Measurements from ENCODE around the gene FAM131C.
A peak's percentile ranks its signal among the peaks of the same experiment; 100 is the strongest.
"Not testable (repeated sequence)": the region's sequence is repeated elsewhere in the genome, so short reads cannot be mapped to it uniquely, and the experiment has no call there.

The FAM131C gene

GRCh38 chr1:16033103-16033632 lies 40.3 kb downstream of the FAM131C start:
- DNase-seq (ENCODE audit: low spot score), result not testable (repeated sequence)

- peak; percentile 82 for DNase-seq (ENCODE audit: low spot score)
These were observed 40.9 kb downstream of the FAM131C start for GRCh38 chr1:16032388-16033102.

- DNase-seq (ENCODE audit: low spot score), result no peak
These were observed 41.9 kb downstream of the FAM131C start for GRCh38 chr1:16031551-16031950.

- DNase-seq (ENCODE audit: low spot score), result no peak
These were observed 44.2 kb downstream of the FAM131C start for GRCh38 chr1:16029288-16029687.

- not testable (repeated sequence) for DNase-seq (ENCODE audit: low spot score)
These were observed 44.5 kb downstream of the FAM131C start for GRCh38 chr1:16029003-16029268.

- no peak for DNase-seq (ENCODE audit: low spot score)
These were observed 45.0 kb downstream of the FAM131C start for GRCh38 chr1:16028237-16029002.

- no peak for DNase-seq (ENCODE audit: low spot score)
These were observed 46.5 kb downstream of the FAM131C start for GRCh38 chr1:16026723-16027484.

GRCh38 chr1:16026302-16026701 lies 47.1 kb downstream of the FAM131C start:
- not testable (repeated sequence) for DNase-seq (ENCODE audit: low spot score)

- DNase-seq (ENCODE audit: low spot score), result no peak
These were observed 50.3 kb downstream of the FAM131C start for GRCh38 chr1:16023050-16023653.

GRCh38 chr1:16022393-16022792 lies 51.1 kb downstream of the FAM131C start:
- DNase-seq (ENCODE audit: low spot score), result no peak

GRCh38 chr1:16021681-16022080 lies 51.8 kb downstream of the FAM131C start, which contains the start of gene CLCNKA:
Gene CLCNKA, plus strand, starts transcription at chr1:16022036. Its CDS starts 584 bp downstream, at chr1:16022620.
- no peak for DNase-seq (ENCODE audit: low spot score)

GRCh38 chr1:16020878-16021277 lies 52.6 kb downstream of the FAM131C start:
- DNase-seq (ENCODE audit: low spot score), result not testable (repeated sequence)

GRCh38 chr1:16020325-16020724 lies 53.1 kb downstream of the FAM131C start:
- DNase-seq (ENCODE audit: low spot score), result no peak

GRCh38 chr1:16019644-16020277 lies 53.7 kb downstream of the FAM131C start:
- DNase-seq (ENCODE audit: low spot score), result no peak

GRCh38 chr1:16018749-16019643 lies 54.5 kb downstream of the FAM131C start:
- DNase-seq (ENCODE audit: low spot score), result no peak

GRCh38 chr1:16018308-16018707 lies 55.1 kb downstream of the FAM131C start:
- DNase-seq (ENCODE audit: low spot score), result no peak

GRCh38 chr1:16017461-16018303 lies 55.8 kb downstream of the FAM131C start, which contains the start of gene HSPB7:
Gene HSPB7, minus strand, starts transcription at chr1:16018043. Its CDS starts 80 bp downstream, at chr1:16017963.
- DNase-seq (ENCODE audit: low spot score), result no peak

- DNase-seq (ENCODE audit: low spot score), result no peak
These were observed 56.4 kb downstream of the FAM131C start for GRCh38 chr1:16017076-16017460.
